Activated gamma-delta T cell treated with anti-CD3 and anti-CD28 coated beads, Interleukin-2, amount 50 U/mL, for 16 hours (primary cell): ENCODE measurements around the gene RADIL.

Source experiments
- DNase-seq: peaks from one replicate; pipeline ENCODE4 v3.0.0-alpha.2; 2020; ENCODE audit warnings: low read depth

RADIL gene

DNA sequence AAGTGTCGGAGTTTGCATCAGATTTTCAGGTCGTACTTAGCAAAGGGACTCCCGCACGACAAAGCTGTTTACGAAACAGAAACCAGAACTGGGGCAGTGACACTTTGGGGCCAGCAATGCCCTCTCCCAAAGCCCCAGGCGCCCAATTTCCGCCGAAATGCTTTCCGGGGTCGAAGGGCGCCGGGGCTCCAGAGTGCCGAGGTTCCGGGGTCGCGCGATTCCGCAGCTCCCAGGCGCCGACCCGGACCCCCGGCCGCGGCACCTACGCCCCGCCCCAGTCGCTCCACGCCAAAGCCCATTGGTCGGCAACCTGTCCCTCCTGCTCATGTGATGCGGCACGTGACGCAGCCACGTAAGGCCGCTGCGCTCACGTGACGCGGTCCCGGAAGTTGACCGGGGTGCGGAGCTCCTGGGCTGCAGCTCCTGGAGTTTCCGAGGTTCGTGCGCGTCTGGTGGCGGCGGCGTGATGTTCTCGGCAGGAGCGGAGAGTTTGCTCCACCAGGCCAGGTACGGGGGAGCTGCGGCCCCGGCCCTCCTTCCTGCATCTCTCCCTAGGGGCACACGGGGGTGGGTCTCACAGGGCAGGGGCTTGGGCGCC lies 108.2 kb downstream of the RADIL start, which contains the start of gene AP5Z1:
TSS of gene AP5Z1 (plus strand) at position 374 of the 598 bp plus-strand sequence. CDS start at position 467, 93 bp downstream.
- peak; percentile 93 for DNase-seq

DNA sequence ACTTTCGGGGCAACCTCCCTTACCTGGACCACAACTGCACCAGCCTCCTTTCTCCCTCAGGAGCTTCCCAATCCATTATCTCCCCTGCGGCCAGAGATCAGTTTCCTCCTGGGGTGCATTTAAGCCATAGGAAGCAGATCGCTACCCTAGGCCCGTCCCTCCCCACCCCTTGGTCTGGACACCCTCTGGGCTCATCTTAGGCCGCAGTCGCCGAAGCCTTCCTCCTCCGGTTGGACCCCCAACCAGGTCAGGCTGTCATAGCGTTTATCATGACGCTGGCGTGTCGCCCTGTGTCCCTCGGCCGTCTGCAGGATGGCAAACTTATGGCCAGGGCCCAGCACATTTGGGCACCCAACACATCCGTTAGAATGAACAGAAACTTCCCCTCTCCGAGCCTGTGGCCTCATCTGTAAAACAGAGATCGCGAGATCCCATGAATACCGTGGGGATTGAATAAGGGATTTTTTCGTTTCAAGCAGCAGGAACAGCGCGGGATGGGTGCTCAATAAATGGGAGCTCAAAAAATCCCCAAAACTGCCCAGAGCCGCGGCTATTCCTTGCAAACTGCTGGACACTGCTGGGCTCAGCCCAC lies 108.8 kb downstream of the RADIL start:
- DNase-seq, result no peak

GRCh38 chr7:4774007-4774406 lies 109.5 kb downstream of the RADIL start:
- no peak for DNase-seq

DNA sequence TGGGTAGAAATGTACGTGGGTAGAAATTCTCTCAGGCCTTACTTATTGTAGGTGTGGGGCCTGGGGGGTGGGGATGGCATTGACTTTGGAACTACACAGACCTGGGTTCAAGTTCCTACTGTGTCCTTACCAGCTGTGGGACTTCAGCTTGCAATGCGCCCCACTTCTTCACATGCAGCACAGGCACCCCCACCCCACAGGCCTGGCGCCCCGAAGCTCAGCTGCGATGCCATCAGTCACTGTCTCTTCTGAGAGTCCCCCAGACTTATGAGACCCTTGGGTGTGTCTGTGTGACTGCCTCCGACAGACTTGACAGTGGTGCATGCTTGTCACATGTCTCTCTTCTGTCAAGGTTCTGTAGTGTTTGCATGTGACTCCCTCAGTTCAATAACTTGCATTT lies 111.2 kb downstream of the RADIL start:
- no peak for DNase-seq

GRCh38 chr7:4771737-4772136 lies 111.8 kb downstream of the RADIL start:
- DNase-seq, result no peak

GRCh38 chr7:4770886-4771285 lies 112.6 kb downstream of the RADIL start:
- DNase-seq, result no peak

GRCh38 chr7:4769761-4770160 lies 113.8 kb downstream of the RADIL start:
- DNase-seq, result no peak

- no peak for DNase-seq
These were observed 114.6 kb downstream of the RADIL start for GRCh38 chr7:4768597-4769569.

- DNase-seq, result no peak
These were observed 116.6 kb downstream of the RADIL start for GRCh38 chr7:4766666-4767519.

DNA sequence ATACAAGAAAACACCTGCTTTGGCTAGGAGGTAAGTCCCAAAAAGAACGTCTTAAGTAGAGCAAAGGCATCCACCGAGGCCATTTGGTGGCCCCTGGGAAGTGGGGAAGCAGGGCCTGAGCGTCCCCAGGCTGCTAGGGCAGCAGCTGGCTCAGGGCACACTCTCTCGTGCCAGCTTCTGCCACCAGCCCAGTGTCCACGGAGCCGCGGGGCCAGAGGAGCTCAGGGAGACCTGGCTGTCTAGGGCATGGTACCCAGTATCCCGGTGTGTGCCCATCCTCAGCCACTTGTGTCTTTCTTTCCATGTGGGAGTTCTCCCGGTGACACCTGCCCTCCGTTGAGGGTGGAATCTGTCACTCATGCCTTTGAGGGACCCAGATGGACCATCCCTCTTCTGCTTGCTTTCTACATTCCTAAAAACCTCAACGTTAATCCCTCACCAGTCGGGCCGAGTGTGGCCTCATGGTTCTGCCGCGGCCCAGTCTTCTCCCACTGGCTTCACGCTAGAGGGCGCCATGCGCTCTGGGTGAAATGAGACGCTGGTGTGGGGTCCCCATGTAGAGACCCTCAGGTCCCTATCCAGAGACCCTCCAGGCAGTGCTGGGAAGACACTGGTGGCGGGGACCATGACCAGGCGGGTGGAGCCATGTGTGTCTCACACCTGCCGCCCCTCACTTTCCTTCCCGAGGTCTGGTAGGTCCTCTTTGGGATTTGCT lies 117.6 kb downstream of the RADIL start:
- DNase-seq, result no peak

- no peak for DNase-seq
These were observed 119.0 kb downstream of the RADIL start for GRCh38 chr7:4764402-4765007.

DNA sequence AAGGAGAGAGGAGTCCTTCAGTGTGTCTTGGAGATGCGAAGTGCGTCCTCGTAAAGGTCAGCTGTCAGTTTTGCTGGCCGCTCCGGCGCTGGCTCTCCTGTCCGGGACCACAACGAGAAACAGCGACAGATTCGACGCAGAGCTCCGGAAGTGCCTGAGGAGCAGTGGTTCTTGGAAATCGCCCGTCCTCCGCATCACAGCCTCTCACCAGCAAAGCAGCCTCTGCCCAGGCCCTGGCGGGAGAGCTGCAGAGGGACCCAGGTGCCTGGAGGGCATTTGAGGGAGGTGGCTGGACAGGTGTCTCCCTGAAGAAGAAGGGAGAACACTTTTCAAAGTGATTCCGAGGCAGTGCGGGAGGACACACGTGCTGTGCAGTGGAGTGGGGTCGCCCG lies 119.7 kb downstream of the RADIL start:
- DNase-seq, result no peak

DNA sequence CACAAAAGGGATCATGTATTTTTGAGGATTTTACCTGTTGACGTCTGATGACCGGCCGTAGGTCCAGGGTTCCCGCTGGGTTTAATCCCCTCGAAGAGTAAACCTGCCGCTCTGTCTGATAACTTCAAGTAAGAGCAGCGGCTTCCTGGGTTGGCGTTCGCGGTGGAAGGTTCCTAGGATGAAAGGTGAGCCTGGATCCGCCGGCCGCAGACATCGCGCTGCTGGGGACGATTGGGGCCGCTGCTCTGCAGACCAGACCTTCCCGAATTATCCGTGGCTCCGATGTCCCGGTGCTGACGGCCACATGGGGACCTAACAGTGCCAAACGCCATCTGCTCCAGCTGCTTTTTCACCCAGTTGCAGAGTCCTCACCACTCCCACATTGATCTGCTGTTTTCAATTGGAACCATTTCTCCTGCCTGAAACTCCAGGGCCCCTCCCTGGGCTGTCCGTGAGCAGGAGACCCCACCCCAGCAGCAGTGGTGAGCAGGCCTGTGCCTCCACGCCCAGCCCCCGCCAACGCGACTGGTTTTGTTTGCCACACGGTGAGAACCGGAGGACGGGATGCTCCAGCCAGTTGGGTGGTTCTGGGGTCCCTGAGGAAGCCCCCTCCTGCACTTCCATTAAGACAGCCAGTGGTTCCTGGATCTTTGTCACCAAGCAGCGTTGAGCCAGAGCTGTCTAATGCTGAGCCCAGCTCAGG lies 120.3 kb downstream of the RADIL start:
- no peak for DNase-seq

DNA sequence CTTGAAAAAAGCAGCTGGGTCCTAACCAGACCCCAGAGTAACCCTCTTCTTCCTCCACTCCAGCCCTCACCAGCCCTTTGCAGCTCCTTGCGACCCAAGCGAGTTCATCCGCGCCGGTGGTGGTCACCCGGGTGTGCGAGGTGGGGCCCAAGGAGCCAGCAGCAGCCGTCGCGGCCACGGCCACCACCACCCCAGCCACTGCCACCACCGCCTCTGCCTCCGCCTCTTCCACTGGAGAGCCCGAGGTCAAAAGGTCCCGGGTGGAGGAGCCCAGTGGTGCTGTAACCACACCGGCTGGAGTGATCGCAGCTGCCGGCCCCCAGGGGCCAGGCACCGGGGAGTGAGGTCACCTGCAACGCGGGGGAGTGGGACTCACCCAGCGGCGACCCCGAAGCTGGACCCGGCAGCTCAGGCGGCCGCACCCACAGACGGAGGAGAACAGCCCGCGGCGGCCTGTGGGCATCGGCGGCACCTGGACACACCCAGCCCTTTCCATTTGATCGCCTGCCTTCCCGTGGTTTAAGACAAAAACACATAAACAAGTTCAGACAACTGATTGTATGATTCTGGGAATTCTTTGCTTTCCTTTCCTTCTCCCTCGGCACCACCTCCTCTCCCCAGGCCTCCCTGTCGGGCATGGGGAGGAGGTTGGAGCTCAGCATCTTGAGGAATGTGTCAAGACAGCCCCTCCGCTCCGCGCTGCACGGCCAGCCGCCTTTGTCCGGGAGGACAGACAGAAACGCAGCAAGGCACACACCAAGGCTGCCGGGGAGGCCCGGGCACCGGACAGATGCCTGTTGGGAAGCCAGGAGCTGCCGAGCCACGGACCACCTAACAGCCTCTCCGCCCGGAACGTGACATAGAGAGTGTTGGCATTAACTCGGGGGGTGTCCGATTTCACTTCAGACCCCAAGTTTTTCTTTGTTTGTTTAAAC lies 121.1 kb downstream of the RADIL start:
- no peak for DNase-seq

- DNase-seq, result no peak
These were observed 122.6 kb downstream of the RADIL start for GRCh38 chr7:4760952-4761351.

GRCh38 chr7:4759211-4759610 lies 124.3 kb downstream of the RADIL start:
- DNase-seq, result no peak

DNA sequence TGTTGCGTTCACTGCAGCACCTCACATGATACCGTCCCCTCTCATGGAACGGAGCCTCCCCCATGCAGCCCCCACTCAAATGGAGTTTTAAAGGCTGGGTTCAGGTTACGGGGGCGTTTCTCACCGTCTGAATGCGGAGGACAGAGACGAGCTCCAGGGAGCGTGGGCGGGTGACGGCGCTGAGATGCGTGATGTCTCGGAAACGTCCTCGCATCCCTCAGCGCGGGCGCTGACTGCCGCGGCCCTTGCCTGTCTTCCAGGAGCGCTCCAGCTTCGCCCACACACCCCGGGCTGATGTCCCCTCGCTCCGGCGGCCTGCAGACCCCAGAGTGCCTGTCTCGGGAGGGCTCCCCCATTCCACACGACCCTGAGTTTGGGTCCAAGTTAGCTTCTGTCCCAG lies 124.7 kb downstream of the RADIL start:
- no peak for DNase-seq

DNA sequence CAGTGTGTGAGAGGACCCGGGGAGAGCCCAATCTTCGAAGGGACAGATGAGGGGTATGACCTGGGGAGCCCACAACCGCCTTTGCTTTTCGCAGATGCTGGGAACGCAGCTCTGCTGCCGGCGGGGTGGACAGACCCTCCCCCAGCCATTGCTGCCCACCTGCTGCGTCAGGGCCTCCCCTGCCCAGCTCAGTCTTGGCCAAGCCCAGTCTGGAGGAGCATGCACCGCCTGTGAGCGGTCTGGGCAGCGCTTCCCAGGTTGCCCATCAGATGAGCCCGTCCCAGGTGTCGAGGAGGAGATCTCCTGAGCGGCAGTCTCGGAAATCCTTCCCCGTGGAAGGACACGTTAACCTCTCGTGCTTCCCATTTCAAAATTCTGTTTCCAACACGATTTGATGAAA lies 125.4 kb downstream of the RADIL start:
- DNase-seq, result no peak

GRCh38 chr7:4755045-4755444 lies 128.5 kb downstream of the RADIL start:
- DNase-seq, result no peak
